GM12801 (cell line): ENCODE data around the gene IRS2.

ENCODE experiments used
- TF ChIP-seq, protein P1 (sequence below): IDR thresholded peaks from one replicate; pipeline ENCODE4 v1.5.1; 2011; ENCODE audit warnings: control low read depth; ENCODE audit not compliant: insufficient read length; ENCODE audit errors: extremely low read depth

The IRS2 gene

DNA sequence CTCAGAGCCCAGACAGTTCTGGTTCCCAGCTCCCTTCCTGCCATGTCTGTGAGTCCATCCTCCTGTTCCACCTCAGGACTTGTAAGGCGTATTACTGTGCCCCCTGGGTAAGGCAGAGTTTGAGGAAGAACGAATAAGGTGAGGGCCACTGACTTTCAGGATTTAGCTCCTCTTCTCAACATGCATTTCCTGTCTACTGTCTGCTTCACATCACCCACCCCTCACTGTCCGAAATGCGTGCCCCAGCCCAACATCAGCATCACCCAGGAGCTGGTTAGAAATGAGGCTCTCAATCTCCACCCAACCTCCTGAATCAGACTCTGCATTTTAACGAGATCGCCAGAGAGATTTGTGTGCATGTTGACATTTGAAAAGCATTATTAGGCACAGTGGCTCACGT, 44.4 kb downstream of the IRS2 start:
- TF ChIP-seq, protein P1, sequence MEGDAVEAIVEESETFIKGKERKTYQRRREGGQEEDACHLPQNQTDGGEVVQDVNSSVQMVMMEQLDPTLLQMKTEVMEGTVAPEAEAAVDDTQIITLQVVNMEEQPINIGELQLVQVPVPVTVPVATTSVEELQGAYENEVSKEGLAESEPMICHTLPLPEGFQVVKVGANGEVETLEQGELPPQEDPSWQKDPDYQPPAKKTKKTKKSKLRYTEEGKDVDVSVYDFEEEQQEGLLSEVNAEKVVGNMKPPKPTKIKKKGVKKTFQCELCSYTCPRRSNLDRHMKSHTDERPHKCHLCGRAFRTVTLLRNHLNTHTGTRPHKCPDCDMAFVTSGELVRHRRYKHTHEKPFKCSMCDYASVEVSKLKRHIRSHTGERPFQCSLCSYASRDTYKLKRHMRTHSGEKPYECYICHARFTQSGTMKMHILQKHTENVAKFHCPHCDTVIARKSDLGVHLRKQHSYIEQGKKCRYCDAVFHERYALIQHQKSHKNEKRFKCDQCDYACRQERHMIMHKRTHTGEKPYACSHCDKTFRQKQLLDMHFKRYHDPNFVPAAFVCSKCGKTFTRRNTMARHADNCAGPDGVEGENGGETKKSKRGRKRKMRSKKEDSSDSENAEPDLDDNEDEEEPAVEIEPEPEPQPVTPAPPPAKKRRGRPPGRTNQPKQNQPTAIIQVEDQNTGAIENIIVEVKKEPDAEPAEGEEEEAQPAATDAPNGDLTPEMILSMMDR = no peak

DNA sequence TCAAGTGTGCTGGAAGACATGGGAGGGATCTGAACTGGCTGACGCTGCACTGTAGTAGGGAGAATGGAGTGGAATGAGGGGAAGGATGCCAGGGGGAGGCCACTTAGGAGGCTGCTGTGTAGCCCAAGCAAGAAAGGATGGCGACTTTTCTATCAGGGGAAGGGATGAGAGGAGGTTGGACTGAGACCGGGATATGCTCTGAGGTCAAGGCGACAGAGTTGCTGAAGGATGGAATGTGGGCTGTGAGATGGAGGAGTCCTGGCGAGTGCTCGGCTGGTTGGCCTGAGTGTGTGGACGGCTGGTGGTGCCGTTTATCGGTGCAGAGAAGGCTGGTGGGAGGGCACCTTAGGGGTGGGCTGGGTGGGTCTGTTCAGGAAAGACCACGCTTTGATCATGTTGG, 45.7 kb downstream of the IRS2 start:
- TF ChIP-seq, protein P1 = no peak

DNA sequence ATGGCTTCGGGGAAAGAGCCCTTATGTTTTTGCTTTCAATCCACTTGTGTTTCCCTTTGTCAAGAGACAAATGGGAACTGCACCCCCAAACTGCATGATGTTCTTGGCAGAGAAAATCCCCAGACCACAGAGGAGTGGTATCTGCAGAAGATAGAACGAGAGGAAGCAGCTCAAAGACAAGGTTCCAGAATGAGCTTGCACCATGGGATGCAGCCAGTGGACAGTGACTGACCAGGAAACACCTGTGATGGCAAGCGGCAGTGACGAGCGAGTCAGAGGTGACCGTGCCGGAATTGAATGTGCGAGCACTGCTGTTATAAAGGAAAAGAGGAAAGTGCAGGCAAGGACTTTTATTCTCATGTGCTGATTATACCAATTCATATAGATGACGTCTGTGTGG, 46.3 kb downstream of the IRS2 start:
- TF ChIP-seq, protein P1 = no peak

DNA sequence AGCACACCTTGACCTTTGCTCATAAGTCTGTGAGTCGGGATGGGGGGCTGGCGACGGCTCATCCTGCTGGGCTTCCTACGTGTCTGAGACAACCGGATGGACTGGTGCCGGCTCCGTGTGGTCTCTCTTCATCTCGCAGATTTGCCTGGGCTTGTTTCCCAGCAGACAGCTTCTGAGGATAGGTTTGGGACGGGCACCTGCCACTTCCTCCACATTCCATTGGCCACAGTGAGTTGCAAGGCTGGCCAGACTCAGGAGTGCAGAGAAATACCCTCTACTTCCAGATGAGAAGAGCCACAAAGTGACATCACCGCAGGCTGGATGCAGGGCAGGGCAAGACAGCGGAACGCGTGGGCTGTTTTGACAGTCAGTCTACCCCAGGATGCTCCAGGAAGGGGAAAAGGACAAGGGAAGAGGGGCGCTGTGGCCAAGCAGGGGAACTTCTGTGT, 48.1 kb downstream of the IRS2 start:
- TF ChIP-seq, protein P1 = no peak

DNA sequence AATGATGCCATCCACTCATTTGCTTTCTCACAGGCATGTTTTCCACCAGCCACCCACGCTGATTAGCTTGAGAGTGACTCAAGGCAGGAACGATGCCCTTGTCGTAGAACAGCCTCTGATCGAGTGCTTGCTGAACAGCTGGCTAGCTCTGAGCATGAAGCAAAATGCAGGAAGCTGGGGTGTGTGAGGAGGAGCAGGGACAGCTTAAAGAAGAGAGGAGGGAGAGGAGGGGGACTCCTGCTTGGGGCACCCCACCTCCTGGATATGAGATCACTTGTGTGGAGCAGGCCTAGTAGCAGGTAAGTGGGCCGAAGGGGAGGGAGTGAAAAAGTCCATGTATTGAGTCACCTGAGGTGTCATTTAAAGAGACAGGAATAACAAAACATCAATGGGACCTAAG, 48.8 kb downstream of the IRS2 start:
- TF ChIP-seq, protein P1 = no peak

DNA sequence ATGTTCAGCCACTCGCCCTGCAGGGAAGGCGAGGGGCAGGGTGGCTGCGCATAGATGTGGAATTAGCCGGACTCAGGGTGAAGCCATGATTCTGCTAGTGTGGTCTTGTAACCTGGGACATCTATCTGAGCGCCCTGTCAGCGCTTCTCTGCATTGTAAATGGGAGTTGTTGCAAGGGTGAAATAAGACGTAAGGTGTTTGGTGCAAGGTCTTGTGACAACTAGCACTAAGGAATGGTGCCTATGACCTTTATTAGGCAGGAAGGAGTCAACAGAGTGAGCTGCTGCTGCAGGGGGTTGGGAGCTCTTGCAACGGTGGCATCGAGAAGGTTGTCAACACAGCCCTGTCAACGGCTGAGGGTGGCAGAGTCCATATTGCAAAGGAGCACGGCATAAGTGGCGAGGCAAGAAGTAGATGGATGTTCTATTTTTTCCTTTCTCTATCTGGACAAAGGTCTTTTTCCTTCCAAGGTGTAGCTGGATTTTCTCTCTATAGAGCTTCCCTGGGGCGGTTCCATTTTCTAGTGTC, 49.3 kb downstream of the IRS2 start:
- TF ChIP-seq, protein P1 = no peak

DNA sequence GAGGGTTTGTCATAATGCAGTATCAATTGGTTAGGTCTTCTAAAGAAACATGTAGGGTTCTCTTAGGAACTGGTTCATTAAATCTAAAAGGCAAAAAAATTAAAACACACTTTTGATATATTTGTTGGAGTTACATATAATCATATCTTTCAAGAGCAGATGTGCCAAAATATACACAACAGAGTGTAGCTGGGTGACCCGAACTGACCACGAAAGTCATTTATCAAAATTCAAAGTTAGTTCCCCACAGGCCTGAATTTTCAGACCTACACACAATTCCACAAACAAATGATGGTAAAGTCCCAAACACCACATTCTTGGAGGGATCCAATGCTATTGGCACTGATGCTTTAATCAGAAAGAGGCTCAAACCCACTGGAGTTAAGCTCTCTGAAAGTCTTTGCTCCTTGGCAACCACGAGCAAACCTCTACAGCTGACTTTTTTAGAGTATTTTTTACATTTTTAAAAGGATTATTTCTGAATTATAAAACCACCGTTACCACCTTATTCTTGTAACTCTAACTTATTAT, 50.9 kb downstream of the IRS2 start:
- TF ChIP-seq, protein P1 = no peak
